ENCODE data around the gene SEMA4B. TPM values are rescaled to one million over a fixed set of nuclear protein-coding genes. Genes with fewer than 3 reads are reported as not detected.

Gene SEMA4B
- total RNA-seq, 1 donor from 2014 or later = 31.8 TPM

DNA sequence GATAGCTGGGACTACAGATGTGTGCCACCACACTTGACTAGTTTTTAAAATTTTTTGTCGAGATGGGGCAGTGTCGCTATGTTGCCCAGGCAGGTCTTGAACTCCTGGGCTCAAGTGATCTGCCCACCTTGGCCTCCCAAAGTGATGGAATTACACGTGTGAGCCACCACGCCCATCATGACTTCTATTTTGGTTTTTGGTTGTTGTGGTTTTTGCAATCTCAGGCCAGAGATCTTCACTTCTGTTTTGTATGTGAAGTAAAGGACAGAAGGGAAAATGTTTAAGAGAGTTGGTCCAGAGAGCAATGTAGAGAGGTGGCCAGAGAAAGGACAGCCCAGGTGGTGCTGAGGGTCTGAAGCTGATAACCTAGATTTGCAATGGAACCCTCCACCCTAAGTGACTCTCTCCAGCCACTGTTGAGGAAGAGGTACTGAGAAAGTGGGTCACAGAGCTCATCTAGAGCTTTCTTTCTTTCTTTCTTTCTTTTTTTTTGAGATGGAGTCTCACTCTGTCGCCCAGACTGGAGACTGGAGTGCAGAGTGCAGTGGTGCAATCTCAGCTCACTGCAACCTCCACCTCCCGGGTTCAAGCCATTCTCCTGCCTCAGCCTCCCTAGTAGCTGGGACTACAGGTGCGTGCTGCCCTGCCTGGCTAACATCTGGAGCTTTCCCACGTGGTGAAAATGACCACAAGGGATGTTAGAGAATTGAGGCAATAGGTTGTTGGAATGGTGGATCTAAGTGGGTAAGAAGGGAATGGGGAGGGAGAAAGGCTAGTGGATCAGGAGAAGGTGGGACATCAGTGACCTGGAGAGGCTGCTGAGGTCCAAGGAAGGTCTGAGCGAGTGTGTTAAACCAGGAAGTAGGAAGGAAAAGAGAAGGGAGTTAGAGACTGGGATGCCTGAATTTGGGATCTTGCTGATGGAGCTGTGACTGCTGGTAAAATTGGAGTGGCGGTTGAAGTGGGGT, 22.4 kb upstream of the SEMA4B start:
- no peak overlapping the region for H3K27ac Mint-ChIP-seq (ENCODE audit: unreplicated experiment)
- DNase-seq = no peak
- no peaks in the 10 kb centered on the region for H3K27me3 Mint-ChIP-seq (ENCODE audit: unreplicated experiment)
- peaks cover 2% of the 10 kb centered on the region for H3K4me1 Mint-ChIP-seq (ENCODE audit: low read depth, unreplicated experiment)
- TF ChIP-seq, protein P1, sequence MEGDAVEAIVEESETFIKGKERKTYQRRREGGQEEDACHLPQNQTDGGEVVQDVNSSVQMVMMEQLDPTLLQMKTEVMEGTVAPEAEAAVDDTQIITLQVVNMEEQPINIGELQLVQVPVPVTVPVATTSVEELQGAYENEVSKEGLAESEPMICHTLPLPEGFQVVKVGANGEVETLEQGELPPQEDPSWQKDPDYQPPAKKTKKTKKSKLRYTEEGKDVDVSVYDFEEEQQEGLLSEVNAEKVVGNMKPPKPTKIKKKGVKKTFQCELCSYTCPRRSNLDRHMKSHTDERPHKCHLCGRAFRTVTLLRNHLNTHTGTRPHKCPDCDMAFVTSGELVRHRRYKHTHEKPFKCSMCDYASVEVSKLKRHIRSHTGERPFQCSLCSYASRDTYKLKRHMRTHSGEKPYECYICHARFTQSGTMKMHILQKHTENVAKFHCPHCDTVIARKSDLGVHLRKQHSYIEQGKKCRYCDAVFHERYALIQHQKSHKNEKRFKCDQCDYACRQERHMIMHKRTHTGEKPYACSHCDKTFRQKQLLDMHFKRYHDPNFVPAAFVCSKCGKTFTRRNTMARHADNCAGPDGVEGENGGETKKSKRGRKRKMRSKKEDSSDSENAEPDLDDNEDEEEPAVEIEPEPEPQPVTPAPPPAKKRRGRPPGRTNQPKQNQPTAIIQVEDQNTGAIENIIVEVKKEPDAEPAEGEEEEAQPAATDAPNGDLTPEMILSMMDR (IDR thresholded peaks at IDR 0.05; ENCODE audit: partially characterized antibody, unreplicated experiment) = no peak
- H3K36me3 Mint-ChIP-seq (ENCODE audit: unreplicated experiment) = no peaks in the 10 kb centered on the region
- H3K9me3 Mint-ChIP-seq (ENCODE audit: unreplicated experiment) = peaks cover 2% of the 10 kb centered on the region
- no peak overlapping the region for H3K4me3 Mint-ChIP-seq (ENCODE audit: unreplicated experiment)

DNA sequence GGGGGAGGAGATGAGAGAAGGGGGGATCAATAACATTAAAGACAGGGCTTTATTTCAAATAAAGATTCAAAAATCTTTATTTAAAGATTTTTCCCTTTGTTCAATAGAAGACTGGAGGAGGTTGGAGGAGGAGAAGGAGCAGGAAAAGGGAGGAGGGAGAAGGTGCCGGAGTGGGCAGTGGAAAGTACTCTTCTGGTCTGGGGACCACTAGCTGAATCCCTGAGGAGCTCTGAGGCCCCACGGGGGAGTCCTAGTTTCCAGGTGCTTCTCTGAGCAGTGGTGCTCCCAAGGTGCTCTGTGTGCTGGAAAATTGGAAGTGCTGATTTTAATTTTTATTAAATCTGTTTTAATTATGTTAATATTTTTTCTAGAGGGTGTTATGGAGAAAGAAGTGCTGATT, 19.4 kb upstream of the SEMA4B start:
- no peak overlapping the region for H3K27ac Mint-ChIP-seq (ENCODE audit: unreplicated experiment)
- no peaks in the 10 kb centered on the region for H3K36me3 Mint-ChIP-seq (ENCODE audit: unreplicated experiment)
- H3K4me3 Mint-ChIP-seq (ENCODE audit: unreplicated experiment) = no peak overlapping the region
- TF ChIP-seq, protein P1 (IDR thresholded peaks at IDR 0.05; ENCODE audit: partially characterized antibody, unreplicated experiment) = no peak
- DNase-seq = no peak
- peaks cover 2% of the 10 kb centered on the region for H3K27me3 Mint-ChIP-seq (ENCODE audit: unreplicated experiment)
- peaks cover 3% of the 10 kb centered on the region for H3K4me1 Mint-ChIP-seq (ENCODE audit: low read depth, unreplicated experiment)
- peaks cover 2% of the 10 kb centered on the region for H3K9me3 Mint-ChIP-seq (ENCODE audit: unreplicated experiment)

DNA sequence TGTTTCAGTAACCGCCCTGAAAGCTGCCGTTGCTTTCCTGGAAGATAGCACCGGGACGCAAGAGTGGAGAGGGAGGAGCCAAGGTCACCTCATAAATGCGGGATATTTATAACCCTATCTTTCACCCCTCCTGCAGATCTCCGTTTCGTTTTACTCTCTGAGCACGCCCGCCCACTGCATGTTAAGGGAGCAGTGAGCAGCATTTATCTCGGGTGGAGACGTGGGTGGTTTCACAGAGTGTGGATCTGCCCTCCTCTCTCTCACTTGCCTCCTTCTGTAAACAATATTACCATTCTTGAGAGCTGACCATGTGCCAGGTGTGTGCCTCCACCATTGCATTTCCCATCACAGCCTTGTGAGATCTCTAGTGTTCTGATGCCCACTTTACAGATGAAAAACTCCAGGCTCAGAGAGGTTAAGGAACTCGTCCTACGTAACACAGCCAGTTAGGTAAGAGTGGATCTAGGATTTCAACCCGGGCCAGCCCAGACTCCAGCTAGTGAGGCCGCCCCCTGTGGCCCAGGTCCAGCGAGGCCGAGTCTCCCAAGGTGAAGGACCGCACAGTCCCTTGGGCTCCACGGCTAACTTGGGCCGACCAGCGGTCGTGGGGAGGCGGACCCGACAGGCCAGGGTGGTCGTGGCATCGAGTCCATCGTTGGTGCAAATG, 16.9 kb upstream of the SEMA4B start:
- Mint-ChIP-seq H3K27ac (ENCODE audit: unreplicated experiment) (no peak overlapping the region), H3K9me3 (ENCODE audit: unreplicated experiment) (no peaks in the 10 kb centered on the region), H3K27me3 (ENCODE audit: unreplicated experiment) (peaks cover 2% of the 10 kb centered on the region), H3K4me1 (ENCODE audit: low read depth, unreplicated experiment) (peaks cover 3% of the 10 kb centered on the region), H3K36me3 (ENCODE audit: unreplicated experiment) (no peaks in the 10 kb centered on the region), H3K4me3 (ENCODE audit: unreplicated experiment) (peak overlapping the region; percentile 77)
- DNase-seq = no peak
- TF ChIP-seq, protein P1 (IDR thresholded peaks at IDR 0.05; ENCODE audit: partially characterized antibody, unreplicated experiment) = no peak

DNA sequence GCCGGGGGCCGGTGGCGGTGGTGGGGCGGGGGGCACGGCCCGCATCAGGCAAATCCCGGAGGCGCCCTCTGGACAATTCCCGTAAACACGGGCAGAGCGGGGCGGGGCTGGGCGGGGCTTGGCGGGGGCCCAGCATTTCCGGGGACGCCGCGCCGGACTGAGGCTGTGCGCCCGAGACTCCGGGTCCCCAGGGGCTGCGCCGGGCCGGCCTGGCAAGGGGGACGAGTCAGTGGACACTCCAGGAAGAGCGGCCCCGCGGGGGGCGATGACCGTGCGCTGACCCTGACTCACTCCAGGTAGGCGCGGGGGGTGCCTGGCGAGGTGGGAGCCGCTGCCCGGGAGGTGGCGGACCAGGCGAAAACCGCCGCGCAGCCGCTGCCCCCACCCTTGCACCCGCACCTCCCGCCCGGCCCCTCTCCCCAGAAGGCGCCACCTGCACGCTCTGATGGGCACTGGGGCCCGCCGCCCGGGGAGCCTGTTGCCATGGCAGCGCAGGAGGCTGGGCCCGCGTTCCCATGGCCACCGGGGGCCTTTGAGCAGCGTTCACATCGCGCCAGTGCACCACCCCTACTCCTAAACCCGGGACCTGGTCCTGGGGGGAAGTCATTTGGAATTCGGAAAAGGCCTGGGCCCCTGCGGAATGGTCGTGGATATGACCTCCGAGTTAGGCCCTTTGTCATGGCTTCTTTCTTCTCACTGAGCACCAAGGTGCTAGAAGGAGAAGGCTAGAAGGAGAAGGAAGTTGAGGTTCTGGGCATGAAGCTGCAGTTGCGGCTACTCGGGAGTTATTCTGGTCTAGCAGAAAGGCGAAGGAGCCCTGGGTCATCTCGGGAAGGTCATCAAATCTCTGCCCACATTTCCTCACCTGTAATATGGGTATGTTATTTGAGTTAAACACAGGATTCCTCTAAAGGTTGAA, 16.1 kb upstream of the SEMA4B start:
- Mint-ChIP-seq H3K27me3 (ENCODE audit: unreplicated experiment) (peaks cover 2% of the 10 kb centered on the region), H3K36me3 (ENCODE audit: unreplicated experiment) (no peaks in the 10 kb centered on the region), H3K4me3 (ENCODE audit: unreplicated experiment) (peak overlapping the region; percentile 81), H3K9me3 (ENCODE audit: unreplicated experiment) (no peaks in the 10 kb centered on the region), H3K27ac (ENCODE audit: unreplicated experiment) (no peak overlapping the region), H3K4me1 (ENCODE audit: low read depth, unreplicated experiment) (peaks cover 3% of the 10 kb centered on the region)
- DNase-seq = peak; percentile 72
- TF ChIP-seq, protein P1 (IDR thresholded peaks at IDR 0.05; ENCODE audit: partially characterized antibody, unreplicated experiment) = no peak
